ENCODE results near the gene RRP9.

Gene RRP9, protein sequence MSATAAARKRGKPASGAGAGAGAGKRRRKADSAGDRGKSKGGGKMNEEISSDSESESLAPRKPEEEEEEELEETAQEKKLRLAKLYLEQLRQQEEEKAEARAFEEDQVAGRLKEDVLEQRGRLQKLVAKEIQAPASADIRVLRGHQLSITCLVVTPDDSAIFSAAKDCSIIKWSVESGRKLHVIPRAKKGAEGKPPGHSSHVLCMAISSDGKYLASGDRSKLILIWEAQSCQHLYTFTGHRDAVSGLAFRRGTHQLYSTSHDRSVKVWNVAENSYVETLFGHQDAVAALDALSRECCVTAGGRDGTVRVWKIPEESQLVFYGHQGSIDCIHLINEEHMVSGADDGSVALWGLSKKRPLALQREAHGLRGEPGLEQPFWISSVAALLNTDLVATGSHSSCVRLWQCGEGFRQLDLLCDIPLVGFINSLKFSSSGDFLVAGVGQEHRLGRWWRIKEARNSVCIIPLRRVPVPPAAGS

DNA sequence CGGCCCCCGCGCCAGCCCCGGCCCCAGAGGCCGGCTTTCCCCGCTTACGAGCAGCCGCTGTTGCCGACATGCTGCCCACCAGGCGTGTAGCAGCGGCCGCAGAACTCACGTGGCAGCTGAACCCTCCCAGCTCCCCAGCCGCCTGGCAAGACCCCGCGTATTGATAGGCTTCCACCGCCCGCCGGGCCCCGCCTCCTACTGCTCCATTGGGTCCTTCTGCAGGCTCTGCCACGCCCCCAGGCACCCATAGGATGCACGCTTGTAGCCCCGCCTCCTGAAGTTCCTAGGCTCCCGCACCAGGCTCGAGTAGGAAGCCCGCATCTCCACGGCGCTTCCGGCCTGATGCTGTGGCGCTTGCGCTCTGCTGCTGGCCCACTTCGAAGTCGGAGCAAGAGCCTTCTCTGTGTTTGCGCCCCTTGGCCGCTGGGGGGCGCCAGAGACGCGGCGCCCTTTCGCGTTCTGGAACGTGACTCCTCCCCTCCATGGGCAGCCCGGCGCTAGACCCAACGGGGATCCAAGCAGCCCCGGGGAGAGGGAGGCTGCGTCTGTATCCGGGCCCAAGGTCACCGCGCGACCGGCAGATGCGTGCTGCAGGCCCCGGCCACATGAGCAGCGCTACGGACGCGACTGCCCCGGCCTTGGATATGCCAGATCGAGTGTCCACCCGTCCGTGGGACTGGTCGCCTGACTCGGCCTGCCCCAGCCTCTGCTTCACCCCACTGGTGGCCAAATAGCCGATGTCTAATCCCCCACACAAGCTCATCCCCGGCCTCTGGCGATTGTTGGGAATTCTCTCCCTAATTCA, at the start of gene RRP9, which contains the start of gene PARP3:
RRP9 (minus strand) TSS at position 107 of the 805 bp plus-strand sequence; CDS start at position 70, 37 bp downstream.
PARP3 (plus strand) TSS at position 566 of the 805 bp plus-strand sequence. CDS start 993 bp downstream, outside the sequence.
- in situ Hi-C loops (cut with HindIII; ENCODE audit: low sequenced_read_pairs): loop anchor here (10.0 kb wide), 1 partner anchor 53 kb away; the partner anchor contains the start of gene RPL29

DNA sequence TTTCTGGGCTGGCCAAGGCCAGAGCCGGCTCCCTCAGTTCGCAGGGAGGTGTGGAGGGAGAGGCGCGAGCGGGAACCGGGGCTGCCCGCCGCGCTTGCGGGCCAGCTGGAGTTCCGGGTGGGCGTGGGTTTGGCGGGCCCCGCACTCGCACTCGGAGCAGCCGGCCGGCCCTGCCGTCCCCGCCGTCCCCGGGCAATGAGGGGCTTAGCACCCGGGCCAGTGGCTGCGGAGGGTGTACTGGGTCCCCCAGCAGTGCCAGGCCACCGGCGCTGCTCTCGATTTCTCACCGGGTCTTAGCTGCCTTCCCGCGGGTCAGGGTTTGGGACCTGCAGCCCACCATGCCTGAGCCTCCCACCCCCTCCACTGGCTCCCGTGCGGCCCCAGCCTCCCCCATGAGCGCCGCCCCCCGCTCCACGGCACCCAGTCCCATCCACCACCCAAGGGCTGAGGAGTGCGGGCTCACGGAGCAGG, 48.8 kb upstream of the RRP9 start:
- in situ Hi-C loops (cut with HindIII; ENCODE audit: low sequenced_read_pairs): loop anchor here (5.0 to 10.0 kb wide), 4 partner anchors 46 to 414 kb away; partner anchors contain the start of genes PARP3 and RRP9

DNA sequence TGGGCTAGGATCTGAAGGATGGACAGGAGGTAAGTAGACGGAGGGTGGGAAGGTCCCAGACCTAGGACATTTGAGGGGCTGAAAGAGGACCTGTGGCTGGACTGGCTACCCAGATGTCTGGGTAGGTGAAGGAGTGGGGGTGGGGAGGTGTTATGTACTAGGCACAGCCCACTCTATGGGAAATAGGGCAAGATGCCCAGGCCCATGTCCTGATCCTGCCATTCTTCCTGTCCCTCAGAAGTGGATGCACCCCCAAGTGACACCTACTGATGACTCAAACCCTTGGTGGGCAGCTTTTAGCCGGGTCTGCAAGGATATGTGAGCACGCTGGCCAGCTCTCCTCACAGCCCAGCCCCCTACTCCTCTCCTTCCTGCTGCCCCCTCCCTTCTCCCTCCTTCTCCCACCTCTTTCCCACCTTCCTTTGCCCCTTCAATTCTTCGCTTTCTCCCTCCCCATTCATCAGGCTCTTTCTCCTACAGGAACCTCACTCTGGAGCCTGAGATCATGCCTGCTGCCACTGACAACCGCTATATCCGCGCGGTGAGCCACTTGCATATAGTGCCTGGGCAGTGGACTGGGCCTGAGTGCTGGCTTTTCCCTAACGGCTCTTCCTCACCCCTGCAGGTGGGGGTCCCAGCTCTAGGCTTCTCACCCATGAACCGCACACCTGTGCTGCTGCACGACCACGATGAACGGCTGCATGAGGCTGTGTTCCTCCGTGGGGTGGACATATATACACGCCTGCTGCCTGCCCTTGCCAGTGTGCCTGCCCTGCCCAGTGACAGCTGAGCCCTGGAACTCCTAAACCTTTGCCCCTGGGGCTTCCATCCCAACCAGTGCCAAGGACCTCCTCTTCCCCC, 46.8 kb upstream of the RRP9 start:
- in situ Hi-C loops (cut with HindIII; ENCODE audit: low sequenced_read_pairs): no loop called here

DNA sequence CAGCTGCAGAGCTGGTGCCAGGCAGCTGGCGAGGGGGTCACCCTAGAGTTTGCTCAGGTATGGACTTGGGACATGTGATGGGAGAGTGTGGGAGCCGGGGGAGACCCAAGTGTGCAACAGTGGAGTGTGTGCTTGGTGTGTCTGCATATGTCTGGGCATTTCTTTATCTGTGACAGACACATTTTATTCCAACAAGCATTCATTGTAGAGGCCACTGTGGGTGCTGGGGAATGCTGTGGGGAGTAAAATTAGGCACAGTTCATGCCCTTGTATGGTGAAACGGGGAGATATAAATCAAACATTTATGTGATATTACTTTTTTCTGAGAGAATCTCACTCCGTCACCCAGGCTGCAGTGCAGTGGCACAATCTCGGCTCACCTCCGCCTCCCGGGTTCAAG, 45.9 kb upstream of the RRP9 start:
- in situ Hi-C loops (cut with HindIII; ENCODE audit: low sequenced_read_pairs): no loop called here

DNA sequence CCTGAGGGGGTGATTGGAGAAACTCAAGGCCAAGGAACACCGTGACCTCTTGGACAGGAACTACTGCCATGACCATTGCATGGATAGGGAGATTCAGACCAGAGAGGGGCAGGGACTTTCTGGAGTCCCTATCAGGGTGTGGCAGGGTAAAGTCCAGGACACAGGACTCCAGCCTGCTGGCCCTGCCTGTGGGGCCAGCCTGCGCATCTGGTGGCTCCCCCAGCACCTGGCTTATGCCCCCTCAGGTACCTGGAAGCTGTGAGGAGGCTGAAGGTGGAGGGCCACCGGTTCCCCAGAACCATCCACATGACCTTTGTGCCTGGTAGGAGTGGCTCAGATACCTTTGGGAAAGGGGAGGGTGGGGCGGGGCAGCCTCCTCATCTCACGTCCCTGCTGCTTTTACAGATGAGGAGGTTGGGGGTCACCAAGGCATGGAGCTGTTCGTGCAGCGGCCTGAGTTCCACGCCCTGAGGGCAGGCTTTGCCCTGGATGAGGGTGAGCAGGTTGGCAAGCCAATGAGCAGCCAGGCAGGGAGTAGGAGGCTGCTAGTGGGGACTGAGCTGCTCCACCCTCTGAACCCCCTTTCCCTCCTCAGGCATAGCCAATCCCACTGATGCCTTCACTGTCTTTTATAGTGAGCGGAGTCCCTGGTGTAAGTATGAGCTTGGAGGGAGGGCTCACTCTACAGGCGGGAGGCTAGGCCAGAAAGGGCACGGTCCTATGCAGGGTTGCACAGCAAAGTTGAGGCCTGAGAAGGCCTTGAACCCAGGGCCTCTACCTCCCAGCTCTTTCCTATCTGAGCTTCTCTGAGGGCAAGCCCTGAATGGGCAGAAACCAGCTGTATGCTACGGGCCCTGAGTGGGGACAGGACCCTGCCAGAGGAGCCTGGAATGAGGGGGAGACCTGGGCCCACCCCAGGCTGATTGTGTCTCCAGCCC, 44.6 kb upstream of the RRP9 start:
- in situ Hi-C loops (cut with HindIII; ENCODE audit: low sequenced_read_pairs): no loop called here

DNA sequence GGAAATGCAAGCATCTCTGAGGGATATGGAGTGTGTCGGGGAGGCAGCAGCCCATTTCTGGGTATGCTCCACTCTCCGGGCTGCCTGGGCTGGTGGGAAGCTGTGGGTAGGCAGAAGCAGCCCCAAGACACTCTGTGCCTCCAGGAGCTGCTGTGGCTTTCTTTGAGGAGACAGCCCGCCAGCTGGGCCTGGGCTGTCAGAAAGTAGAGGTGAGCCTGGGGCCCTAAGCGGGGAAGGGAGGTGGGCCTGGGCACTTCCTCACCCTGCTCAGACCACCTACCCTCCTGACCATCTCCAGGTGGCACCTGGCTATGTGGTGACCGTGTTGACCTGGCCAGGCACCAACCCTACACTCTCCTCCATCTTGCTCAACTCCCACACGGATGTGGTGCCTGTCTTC, 43.4 kb upstream of the RRP9 start:
- in situ Hi-C loops (cut with HindIII; ENCODE audit: low sequenced_read_pairs): no loop called here

DNA sequence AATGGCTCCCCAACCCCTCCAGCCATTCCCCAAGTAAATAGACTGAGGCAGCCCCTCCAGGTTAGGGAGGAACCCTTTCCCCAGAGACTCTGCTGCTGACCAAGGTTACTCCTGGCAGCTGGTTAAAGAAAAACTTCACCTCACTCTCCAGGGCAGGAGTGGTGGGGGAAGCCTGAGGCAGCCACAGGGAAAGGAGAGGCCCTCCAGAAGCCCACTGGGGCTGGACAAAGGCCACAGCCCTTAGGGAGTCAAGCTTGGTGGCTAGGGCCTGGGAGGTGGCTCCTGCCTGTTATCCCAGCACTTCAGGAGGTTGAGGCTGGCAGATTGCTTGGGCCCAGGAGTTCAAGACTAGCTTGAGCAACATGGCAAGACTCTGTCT, 42.6 kb upstream of the RRP9 start:
- in situ Hi-C loops (cut with HindIII; ENCODE audit: low sequenced_read_pairs): no loop called here

DNA sequence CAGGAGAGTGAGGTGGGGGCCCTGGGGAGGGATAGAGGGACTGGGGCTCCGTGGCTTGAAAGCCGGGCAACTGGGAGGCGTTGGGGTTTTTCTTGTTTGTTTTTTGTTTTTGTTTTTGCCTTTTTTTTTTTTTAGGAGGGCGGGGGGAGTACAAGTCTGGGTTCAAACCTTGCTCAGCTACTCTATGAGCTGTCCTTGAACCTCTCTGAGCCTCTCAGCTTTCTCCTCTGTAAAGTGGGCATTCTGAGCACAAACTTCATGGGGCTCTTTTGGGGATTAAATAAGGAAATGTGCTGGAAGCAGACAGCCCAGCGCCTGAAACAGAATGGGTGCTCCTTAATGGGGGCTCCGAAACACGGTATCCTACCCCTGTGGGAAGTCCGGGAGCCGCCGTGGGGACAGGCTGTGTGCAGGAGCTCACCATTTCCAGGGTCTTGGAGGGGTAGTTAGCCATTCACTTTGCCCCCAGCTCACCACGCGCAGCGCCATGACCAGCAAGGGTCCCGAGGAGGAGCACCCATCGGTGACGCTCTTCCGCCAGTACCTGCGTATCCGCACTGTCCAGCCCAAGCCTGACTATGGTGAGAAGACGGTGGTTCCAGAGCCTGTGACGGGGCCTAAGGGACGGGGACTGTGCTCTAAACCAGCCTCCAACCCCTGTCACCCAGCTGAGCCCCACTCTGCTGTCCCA, 42.0 kb upstream of the RRP9 start:
- in situ Hi-C loops (cut with HindIII; ENCODE audit: low sequenced_read_pairs): no loop called here

DNA sequence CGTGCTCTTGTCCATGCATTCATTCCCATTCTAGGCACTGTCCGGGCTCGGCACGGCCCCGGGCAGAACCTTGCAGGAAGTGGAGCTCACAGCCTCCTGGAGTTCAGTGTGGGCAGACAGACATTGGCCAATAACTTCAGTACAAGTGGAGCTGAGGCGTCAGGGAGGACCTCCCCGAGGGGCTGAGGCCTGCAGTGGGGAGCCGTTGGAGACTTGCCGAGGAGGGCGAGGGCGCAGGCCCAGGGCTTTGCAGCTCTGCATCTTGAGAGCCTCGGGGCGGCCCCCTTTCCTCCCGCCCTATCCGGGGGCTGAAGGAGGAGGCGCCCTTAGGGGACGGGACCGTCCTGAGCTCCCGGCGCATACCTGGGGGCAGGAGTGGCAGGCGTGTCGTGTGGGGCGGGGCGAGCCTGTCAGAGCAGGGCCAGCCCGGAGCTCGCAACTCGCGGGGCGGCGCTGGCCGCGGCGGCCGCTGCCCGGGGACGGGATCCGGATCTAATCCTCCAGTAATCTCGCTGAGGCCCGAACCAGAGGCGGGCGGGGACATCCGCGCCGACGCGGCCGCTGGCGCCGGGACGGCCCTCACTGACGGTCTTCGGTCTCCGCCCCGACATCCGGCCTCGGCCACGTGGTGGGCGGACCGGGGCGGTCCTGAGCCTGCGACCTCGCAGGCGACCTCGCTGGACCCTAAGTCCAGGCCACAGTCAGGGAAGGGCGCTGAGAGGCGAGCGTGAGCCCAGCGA, 41.3 kb upstream of the RRP9 start, which contains the start of gene ACY1:
ACY1 (plus strand) TSS at position 698 of the 740 bp plus-strand sequence. CDS start 530 bp downstream, outside the sequence.
- in situ Hi-C loops (cut with HindIII; ENCODE audit: low sequenced_read_pairs): no loop called here

DNA sequence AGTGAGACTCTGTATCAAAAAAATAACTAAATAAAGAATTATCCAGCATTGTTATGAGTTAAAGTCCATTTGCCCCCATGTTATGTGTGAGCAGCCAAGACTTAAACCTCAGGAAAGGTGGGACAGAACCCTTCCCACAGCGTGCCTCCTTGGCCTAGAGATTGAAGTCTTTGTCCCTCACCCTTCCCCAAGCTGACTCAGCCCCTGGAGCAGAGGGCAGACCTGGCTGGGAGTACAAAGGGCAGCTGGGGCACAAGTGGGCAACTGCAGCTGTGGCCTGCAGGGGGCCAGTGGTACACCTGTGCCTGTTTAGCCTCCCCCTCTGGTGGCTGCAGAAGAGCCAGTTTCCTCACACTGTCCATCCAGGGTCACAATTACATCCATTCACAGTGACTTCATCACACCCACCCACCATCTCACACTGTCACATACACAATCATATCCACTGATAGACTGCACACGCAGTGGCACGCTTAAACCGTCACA, 40.7 kb upstream of the RRP9 start:
- in situ Hi-C loops (cut with HindIII; ENCODE audit: low sequenced_read_pairs): no loop called here

DNA sequence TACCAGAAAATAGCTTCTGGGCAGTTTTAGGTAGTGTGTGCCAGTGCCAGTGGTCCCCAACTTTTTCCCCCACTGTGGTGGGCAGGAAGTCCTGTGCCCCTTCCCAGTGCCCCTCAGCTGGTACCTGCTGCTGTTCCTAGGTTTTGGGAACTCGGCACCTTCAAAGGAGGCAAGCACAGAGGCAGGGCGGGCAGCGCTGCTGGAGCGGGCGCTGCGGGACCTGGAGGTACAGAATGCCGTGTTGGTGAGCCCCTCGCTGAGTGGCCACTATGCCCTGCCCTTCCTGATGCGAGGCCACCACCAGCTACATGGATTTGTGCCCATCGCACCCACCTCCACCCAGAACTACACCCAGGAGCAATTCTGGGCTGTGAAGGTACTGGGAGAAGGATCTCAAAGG, 38.5 kb upstream of the RRP9 start:
- in situ Hi-C loops (cut with HindIII; ENCODE audit: low sequenced_read_pairs): no loop called here

DNA sequence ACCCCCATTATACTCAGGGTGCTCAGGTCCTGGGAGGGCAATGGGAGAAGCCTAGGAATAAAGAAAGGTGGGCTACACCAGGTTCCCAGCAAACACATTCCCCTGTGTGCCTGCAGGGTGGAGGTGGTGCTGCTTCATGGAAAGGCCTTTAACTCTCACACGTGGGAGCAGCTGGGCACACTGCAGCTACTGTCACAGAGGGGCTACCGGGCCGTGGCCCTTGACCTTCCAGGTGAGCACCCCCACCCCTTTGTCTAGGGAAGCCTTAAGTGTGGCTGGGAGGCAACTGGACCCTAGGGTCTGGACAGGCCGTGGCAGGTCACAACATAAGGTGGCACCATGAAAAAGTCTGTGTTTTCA, 36.4 kb upstream of the RRP9 start:
- in situ Hi-C loops (cut with HindIII; ENCODE audit: low sequenced_read_pairs): no loop called here

DNA sequence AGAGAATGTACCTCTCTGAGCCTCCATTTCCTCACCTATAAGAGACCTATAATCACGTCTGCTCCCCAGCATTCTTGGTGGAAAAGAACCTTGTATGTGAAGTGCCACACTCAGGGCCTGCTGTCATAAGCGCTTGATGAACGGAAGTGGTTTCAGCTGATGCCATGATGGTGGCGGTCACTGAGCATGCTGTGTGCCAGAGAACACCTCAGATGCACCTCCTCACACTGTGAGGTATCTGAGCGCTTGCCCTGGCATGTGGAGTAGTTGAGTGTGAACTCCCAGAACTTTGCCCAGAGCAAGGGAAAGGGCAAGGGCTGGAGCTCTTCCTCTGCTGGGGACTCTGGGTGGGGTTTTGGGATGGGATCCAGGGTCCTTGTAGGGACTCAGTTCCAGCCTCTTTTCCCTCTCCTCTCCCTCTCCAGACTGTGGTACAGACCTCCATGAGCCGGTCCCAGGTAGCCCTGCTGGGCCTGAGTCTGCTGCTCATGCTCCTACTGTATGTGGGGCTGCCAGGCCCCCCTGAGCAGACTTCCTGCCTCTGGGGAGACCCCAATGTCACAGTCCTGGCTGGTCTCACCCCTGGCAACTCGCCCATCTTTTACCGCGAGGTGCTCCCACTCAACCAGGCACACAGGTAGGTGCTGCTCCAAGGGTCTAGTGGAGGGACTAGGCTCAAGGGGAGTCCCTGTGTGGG, 35.9 kb upstream of the RRP9 start:
- in situ Hi-C loops (cut with HindIII; ENCODE audit: low sequenced_read_pairs): no loop called here

DNA sequence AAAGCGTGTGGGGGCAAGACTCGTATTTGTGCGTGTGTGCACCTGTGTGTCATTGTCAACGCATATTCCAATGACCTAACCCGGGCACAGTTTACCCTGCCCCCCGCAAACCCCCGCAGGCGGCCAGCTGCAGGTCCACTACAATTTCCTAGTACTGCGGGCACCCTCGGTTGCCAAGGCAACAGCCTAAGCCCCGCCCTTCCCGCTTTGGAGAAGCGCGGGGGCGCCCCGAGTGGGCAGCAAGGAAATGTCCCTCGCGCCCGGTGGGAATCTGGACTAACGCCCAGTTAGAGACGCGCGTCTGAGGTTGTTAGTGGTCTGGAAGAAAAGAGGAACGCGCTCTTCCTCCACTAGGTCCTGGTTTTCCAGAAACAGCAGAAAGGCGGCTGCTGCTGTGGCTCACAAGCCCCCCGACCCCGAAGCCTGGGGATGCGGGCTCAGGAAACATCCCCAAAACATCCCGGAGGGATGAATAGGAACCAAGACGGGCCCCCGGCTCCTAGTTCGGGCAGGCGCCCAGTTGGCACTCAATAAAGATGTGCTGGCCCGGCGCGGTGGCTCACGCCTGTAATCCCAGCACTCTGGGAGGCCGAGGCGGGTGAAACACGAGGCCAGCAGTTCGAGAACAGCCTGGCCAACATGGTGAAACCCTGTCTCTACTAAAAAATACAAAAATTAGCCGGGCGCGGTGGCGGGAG, 34.3 kb upstream of the RRP9 start:
- in situ Hi-C loops (cut with HindIII; ENCODE audit: low sequenced_read_pairs): no loop called here

DNA sequence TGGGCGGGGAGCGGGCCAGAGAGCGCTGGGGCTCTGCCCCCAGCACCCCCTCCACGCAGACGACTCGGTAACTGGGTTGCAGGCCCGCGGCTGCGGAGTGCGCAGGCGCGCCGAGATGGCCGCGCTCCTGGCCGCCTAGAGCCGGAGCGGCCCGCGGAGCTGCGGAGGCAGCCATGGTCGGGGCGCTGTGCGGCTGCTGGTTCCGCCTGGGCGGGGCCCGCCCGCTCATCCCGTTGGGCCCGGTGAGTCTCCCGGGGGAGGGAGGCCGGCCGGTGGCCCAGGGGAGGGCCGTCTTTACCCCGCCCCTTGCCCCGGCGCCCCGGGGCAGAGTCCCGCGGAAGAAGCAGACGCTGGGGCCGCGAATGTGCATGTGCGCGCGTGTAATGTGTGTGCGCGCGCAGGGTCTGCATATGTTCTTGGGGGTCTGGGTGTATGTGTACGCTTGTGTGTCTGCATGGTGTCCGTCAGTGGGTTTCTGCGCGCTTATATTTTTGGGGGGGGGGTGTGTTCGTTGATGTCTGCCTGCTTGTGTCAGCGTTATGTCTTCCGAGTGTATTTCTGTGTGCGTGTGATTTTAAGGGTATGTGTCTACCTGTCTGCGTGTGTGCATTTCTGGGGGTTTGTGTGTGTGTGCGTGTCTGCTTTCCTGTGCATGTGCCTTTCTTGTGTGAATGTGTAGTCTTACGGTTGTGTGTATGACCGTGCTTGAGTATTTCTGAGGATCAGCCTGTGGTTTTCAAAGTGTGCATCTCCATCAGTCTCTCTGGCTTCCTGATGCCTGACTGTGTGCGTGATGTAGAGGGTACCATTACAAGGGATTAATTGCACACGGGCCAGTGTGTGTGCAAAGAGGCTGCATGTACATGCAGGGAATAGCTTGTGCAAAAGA, 33.5 kb upstream of the RRP9 start, which contains the start of gene ABHD14A:
ABHD14A (plus strand) TSS at position 102 of the 889 bp plus-strand sequence; CDS start at position 174, 72 bp downstream.
- in situ Hi-C loops (cut with HindIII; ENCODE audit: low sequenced_read_pairs): no loop called here
